Activated CD4-positive, alpha-beta T cell treated with anti-CD3 and anti-CD28 coated beads, Interleukin-2, amount 10 ng/mL, durations not matched to agents 7 days and 5 days (primary cell): ENCODE data around the gene LDLRAD3. TPM values are rescaled to one million over a fixed set of nuclear protein-coding genes. Genes with fewer than 3 reads are reported as not detected.
A peak's percentile ranks its signal among the peaks of the same experiment; 100 is the strongest.
"Not testable (repeated sequence)": the region's sequence is repeated elsewhere in the genome, so short reads cannot be mapped to it uniquely, and the experiment has no call there.

Experiments
- CTCF ChIA-PET: fragments of 350-600 bp; sonication (Branson Sonifier 250); formaldehyde crosslinking; loops from one replicate; lab custom pipeline; 2021; ENCODE audit warnings: antibody characterized with exemption; lab: Charles Lee
- POLR2A ChIA-PET: fragments of 350-600 bp; sonication (Branson Sonifier 250); formaldehyde crosslinking; loops from one replicate; lab custom pipeline; 2021; ENCODE audit warnings: antibody characterized with exemption; lab: Charles Lee
- DNase-seq: peaks from one replicate; pipeline ENCODE4 v3.0.0-alpha.2; 2020
- H3K27ac Mint-ChIP-seq: one replicate; pipeline ENCODE4 v1.8.0; 2021; ENCODE audit warnings: mild to moderate bottlenecking, moderate library complexity, mixed read lengths
- H3K27me3 Mint-ChIP-seq: one replicate; pipeline ENCODE4 v1.8.0; 2021; ENCODE audit warnings: mixed read lengths
- H3K36me3 Mint-ChIP-seq: one replicate; pipeline ENCODE4 v1.8.0; 2021; ENCODE audit warnings: low read depth, mixed read lengths
- H3K4me1 Mint-ChIP-seq: one replicate; pipeline ENCODE4 v1.8.0; 2021; ENCODE audit warnings: mixed read lengths
- H3K4me3 Mint-ChIP-seq: one replicate; pipeline ENCODE4 v1.8.0; 2021; ENCODE audit warnings: mild to moderate bottlenecking, moderate library complexity, mixed read lengths
- H3K9me3 Mint-ChIP-seq: one replicate; pipeline ENCODE4 v1.8.0; 2021; ENCODE audit warnings: mixed read lengths
- total RNA-seq, 2 experiments: library from RNA; stranded (reverse); gene quantifications; one replicate each; pipeline ENCODE4 v1.2.3, GENCODE V29; 2021

Gene LDLRAD3, protein sequence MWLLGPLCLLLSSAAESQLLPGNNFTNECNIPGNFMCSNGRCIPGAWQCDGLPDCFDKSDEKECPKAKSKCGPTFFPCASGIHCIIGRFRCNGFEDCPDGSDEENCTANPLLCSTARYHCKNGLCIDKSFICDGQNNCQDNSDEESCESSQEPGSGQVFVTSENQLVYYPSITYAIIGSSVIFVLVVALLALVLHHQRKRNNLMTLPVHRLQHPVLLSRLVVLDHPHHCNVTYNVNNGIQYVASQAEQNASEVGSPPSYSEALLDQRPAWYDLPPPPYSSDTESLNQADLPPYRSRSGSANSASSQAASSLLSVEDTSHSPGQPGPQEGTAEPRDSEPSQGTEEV
- under 1 TPM in 1 of 2 experiments, not detected in 1; 0.07 TPM for total RNA-seq

DNA sequence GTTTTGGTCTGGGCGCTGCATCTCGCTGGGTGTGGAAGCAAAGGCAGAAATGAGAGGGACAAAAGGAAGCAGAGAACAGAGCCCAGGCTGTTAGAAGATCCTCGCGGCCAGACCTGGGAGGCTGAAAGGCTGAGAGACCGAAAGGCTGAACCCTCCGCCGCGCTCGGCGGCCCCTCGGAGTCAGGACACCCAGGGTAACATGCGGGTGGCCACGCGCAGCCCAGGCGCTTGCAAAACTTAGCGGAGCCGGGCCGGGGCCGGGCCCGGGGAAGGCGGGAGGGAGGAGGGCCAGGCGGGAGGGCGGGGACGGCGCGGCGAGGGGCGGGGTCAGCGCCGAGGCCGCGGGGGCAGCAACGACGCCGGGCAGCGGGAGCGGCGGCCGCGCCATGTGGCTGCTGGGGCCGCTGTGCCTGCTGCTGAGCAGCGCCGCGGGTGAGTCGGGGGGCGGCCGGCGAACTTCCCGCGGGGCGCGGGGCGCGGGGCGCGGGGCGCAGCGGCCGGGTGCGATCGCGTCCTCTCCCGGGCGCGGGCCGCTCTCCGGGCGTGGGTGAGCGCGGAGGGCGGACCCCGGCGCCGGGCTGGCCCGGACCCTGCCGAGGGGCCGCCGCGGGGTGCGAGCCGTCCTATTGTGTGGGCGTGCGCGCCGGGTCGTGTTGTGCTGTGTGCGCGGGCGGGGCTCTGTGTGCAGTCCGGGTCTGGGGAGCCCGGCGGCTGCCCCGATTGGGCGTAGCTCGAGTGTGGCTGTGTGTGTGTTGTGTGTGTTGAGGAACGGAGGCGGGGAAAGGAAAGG, at the start of gene LDLRAD3:
TSS of gene LDLRAD3 (plus strand) at position 350 of the 790 bp plus-strand sequence. CDS start at position 387, 37 bp downstream.
- no peak within 1 kb of the TSS for H3K27ac Mint-ChIP-seq
- CTCF ChIA-PET = no interaction called here
- H3K4me3 Mint-ChIP-seq = peak within 1 kb of the TSS; percentile 68
- H3K4me1 Mint-ChIP-seq = peaks cover 4% of the 10 kb centered on the region
- no peaks in the 10 kb centered on the region for H3K9me3 Mint-ChIP-seq
- DNase-seq = peak; percentile 26
- POLR2A ChIA-PET = no interaction called here
- peaks cover 59% of the 10 kb centered on the region for H3K27me3 Mint-ChIP-seq
- no peaks in the 10 kb centered on the region for H3K36me3 Mint-ChIP-seq

DNA sequence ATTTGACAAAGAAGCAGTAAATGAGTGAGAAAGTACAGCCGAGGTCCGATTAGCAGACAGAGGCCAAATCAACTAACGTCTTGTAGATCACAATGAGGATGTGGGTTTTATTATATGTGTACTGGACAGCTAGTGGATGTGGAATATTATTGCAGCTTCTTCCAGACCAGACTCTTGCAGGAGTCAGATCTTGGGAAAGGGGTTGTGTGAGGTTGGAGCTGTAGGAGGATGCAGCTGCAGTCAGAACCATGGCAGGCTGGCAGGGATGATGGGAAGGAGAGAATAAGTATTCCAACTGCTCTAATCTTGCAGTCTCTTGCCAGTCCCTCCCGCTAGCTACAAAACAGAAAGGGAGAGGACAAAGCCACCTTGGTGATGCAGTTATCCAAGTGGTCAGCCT, 46.8 kb upstream of the LDLRAD3 start:
- peaks cover 2% of the 10 kb centered on the region for H3K27me3 Mint-ChIP-seq
- H3K27ac Mint-ChIP-seq = no peak overlapping the region
- ChIA-PET POLR2A (no interaction called here), CTCF (interaction anchor here (0.6 kb wide), 1 partner anchor 8 kb away, joined by 3 read pairs; no protein-coding TSS in a partner anchor)
- H3K36me3 Mint-ChIP-seq = no peaks in the 10 kb centered on the region
- peaks cover 10% of the 10 kb centered on the region for H3K9me3 Mint-ChIP-seq
- no peak for DNase-seq
- no peak overlapping the region for H3K4me3 Mint-ChIP-seq
- H3K4me1 Mint-ChIP-seq = no peaks in the 10 kb centered on the region

DNA sequence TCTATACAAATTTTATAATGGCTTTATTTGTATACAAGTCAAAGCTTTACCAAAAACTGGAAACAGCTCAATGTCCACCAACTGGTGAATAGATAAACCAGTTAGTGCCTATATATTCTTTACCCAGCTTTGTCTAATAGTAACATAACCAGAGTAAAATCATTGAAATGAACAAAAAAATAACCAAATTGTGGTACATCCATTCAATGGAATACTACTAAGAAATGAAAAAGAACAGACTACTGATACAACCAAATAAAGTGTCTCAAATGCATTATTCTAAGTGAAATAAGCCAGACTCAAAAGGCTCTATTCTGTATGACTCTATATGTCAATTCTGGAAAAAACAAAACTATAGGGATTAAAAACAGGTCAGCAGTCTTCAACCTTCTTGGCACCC, 40.9 kb upstream of the LDLRAD3 start:
- no peaks in the 10 kb centered on the region for H3K36me3 Mint-ChIP-seq
- no peak overlapping the region for H3K27ac Mint-ChIP-seq
- peaks cover 4% of the 10 kb centered on the region for H3K4me1 Mint-ChIP-seq
- DNase-seq = no peak
- POLR2A ChIA-PET = no interaction called here
- H3K4me3 Mint-ChIP-seq = no peak overlapping the region
- CTCF ChIA-PET = no interaction called here
- H3K9me3 Mint-ChIP-seq = peaks cover 12% of the 10 kb centered on the region
- peaks cover 9% of the 10 kb centered on the region for H3K27me3 Mint-ChIP-seq

DNA sequence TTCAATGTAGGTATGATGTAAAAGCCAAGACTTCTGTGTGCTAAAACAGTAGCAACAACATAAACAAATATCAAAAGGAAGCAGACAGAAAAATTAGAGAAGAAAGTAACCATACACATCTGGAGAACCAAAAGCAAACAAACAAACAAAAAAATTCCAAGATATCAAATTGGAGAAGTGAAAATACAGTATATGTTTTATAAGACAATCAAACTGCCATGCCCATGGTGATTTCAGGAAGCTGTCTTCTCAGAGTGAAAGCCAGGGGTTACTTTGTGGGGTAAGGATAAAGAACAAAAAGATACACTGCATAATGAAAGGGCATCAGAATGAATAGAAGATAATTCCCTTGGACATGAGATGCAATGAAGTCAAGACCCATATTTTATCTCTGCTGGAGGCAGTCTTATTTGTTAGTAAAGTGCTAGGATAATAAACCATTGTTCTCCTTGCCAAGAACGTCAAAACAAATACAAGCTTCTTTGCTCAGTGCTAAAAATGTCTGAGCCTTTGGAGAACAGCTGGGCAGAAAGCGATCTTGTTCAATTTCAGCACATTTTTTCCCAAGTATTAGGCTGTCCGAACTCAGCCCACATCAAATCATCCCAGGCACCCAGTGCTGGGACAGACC, 38.1 kb upstream of the LDLRAD3 start:
- Mint-ChIP-seq H3K27me3 (peaks cover 6% of the 10 kb centered on the region), H3K36me3 (no peaks in the 10 kb centered on the region), H3K4me3 (no peak overlapping the region), H3K9me3 (peaks cover 9% of the 10 kb centered on the region), H3K27ac (no peak overlapping the region), H3K4me1 (peaks cover 5% of the 10 kb centered on the region)
- DNase-seq = no peak
- POLR2A ChIA-PET = no interaction called here
- CTCF ChIA-PET = interaction anchor here (1.0 kb wide), 1 partner anchor 9 kb away, joined by 3 read pairs; no protein-coding TSS in a partner anchor

DNA sequence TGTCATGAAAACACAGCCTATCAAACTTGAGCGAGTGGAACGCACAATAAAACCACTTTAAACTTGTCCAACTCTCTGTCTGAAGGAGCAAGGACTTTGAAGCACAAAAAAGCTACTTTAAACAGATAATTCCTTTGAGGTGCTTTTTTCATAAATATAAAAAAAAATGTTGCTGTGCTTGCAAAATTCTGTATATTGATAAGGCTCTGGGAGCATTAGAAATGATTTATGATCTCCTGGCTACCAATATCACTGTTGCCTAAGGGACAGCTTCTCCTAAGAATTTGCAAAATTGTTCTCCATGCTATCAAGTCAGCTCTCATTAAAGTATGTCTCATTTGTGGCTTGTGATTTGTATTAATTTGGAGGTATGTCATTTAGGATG, 37.6 kb upstream of the LDLRAD3 start:
- H3K36me3 Mint-ChIP-seq = no peaks in the 10 kb centered on the region
- H3K9me3 Mint-ChIP-seq = peaks cover 6% of the 10 kb centered on the region
- ChIA-PET CTCF (no interaction called here), POLR2A (no interaction called here)
- peaks cover 6% of the 10 kb centered on the region for H3K27me3 Mint-ChIP-seq
- H3K4me1 Mint-ChIP-seq = peaks cover 5% of the 10 kb centered on the region
- H3K27ac Mint-ChIP-seq = no peak overlapping the region
- DNase-seq = no peak
- no peak overlapping the region for H3K4me3 Mint-ChIP-seq

DNA sequence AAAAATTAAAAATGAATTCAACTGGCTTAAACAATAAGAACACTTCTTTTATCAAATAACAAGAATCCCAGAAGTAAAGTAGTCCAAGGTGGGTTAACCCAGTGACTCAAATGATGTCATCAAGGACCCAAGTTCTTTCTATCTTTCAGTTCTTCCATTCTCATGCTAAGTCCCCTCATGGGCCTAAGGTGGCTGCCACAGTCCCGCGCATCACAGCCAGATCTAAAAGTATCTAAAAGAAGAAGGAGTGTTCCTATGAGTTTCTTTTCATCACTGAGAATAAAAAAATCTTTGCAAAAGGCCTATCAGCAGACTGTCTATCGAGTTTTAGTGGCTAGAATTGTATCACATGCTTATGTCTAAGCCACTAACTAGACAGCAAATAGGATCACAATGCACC, 37.2 kb upstream of the LDLRAD3 start:
- Mint-ChIP-seq H3K27ac (no peak overlapping the region), H3K27me3 (peaks cover 6% of the 10 kb centered on the region), H3K4me3 (no peak overlapping the region), H3K4me1 (peaks cover 5% of the 10 kb centered on the region), H3K9me3 (peaks cover 6% of the 10 kb centered on the region), H3K36me3 (no peaks in the 10 kb centered on the region)
- DNase-seq = no peak
- ChIA-PET POLR2A (no interaction called here), CTCF (no interaction called here)

DNA sequence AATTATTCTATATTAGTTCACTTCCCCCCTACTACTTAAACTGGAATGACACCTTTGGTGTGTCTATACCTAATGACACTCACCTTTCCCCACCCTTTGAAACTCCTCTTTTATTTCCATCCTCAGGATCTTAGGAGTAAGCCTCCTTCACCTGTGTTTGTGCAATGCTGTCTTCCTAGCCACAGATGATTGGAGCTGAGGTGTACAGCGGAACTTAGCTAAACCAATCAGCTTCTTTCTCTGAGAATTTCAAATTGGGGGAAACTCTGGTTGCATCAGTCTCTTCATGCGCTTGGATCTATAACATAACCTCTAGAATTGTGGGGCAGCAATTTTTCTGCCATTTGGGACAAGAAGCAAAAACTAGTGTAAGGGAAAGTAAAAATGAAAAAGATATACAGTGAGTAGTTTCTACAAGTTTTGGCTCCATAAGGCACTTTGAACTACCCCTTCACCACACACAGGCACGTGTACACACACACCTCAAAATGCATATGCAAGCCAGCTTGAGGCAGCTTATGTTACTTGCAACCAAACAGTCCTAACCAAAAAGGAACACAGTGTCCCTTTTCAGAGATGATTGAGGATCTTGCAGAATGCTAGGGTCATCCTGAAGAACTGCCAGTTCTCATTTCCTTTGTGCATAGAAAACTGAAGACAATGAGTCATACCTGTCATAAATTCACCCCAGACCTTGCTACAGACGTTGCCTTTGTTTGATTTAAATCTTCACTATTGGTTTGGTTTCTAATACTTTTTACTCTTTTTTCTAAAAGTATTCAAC, 36.0 kb upstream of the LDLRAD3 start:
- Mint-ChIP-seq H3K4me3 (no peak overlapping the region), H3K36me3 (no peaks in the 10 kb centered on the region), H3K9me3 (no peaks in the 10 kb centered on the region), H3K27ac (no peak overlapping the region), H3K27me3 (peaks cover 6% of the 10 kb centered on the region), H3K4me1 (peaks cover 5% of the 10 kb centered on the region)
- ChIA-PET POLR2A (no interaction called here), CTCF (no interaction called here)
- no peak for DNase-seq

DNA sequence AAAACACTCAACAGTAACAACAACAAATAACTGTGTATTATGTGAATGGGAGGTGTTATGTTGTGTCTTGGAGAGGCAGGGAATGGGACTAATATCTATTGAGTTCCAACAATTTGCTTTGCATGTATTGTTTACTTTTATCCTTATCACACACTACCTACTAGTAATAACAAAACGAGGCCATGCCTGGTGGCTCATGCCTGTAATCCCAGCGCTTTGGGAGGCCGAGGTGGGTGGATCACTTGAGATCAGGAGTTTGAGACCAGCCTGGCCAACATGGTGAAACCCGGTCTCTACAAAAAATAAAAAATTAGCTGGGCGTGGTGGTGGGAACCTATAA, 35.5 kb upstream of the LDLRAD3 start:
- H3K36me3 Mint-ChIP-seq, CTCF ChIA-PET, H3K4me3 Mint-ChIP-seq, H3K9me3 Mint-ChIP-seq, POLR2A ChIA-PET, H3K4me1 Mint-ChIP-seq, H3K27me3 Mint-ChIP-seq, H3K27ac Mint-ChIP-seq, DNase-seq: not testable (repeated sequence)

DNA sequence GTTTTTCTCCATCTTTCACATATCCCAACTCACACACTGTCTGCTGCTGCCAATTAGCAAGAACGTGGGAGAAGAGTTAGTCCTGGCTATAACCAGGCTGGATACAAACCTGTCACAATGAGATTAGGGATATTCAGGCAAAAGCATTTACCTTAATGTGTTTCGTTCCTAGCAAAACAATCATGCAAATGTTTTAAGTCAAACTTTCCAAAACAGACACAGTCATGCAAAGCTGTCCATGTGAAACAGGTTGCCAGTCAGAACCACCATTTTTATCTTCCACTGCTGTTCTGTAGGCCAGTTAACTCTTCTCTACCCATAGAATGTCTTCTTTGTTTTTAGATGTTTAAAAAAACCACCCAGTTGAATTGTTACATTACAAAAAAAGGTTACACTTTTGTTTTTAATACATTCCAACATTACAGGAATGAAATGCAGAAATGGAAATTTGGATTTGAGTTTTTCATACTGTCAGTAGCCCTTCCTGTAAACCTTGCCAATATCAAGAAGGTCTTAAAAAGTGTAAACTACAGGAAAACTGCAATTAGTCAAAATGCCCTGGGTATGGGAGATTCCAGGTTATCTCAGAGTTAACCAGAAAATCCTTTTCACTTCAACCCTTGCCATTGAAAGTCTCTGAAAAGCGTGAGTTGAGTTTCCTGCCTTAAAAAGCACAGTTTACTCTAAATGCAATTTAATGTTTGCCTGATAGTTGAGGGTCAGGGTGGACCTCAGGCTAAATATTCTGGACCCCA, 34.2 kb upstream of the LDLRAD3 start:
- Mint-ChIP-seq H3K4me3 (no peak overlapping the region), H3K9me3 (no peaks in the 10 kb centered on the region), H3K4me1 (peaks cover 5% of the 10 kb centered on the region), H3K36me3 (no peaks in the 10 kb centered on the region), H3K27ac (no peak overlapping the region), H3K27me3 (peaks cover 6% of the 10 kb centered on the region)
- ChIA-PET POLR2A (no interaction called here), CTCF (no interaction called here)
- DNase-seq = no peak

DNA sequence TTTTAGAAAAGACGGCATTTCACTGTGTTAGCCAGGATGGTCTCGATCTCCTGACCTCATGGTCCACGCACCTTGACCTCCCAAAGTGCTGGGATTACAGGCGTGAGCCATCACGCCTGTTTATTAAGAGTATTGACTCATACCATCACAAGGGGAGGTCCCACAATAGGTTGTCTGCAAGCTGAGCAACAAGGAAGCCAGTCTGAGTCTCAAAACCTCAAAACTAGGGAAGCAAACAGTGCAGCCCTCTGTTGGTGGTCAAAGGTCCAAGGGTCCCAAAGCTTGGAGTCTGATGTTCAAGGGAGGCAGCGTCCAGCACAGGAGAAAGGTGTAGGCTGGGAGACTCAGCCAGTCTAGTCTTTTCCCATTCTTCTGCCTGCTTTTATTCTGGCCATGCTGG, 32.8 kb upstream of the LDLRAD3 start:
- Mint-ChIP-seq H3K27ac (no peak overlapping the region), H3K4me3 (no peak overlapping the region), H3K36me3 (no peaks in the 10 kb centered on the region), H3K9me3 (no peaks in the 10 kb centered on the region), H3K4me1 (peaks cover 5% of the 10 kb centered on the region), H3K27me3 (peaks cover 4% of the 10 kb centered on the region)
- no peak for DNase-seq
- ChIA-PET POLR2A (no interaction called here), CTCF (no interaction called here)

DNA sequence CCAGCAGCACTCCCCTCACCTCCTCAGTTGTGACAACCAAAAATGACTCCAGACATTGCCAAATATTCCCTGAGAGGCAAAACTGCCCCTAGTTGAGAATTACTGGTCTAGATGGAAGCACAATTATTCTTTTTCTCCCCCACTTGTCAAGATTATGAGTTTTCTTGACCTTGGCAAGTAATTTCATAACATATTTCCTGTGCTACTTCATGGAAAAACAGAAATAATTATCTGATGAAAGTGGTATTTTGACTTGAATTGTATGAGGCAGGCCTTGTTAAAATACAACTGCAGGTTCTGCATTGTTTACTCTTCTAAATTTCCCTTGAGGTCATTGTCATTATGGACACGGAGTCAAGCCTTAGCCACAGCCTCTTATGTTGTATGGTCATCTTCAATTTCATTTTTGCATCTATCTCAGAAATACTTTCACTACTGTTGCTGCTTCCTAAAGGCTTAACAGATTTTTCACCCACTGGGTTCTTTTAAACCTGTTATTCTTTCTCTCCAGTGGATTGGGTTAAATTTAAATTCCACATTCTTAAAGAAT, 32.2 kb upstream of the LDLRAD3 start:
- Mint-ChIP-seq H3K4me1 (peaks cover 5% of the 10 kb centered on the region), H3K27me3 (peaks cover 1% of the 10 kb centered on the region), H3K36me3 (no peaks in the 10 kb centered on the region), H3K4me3 (no peak overlapping the region), H3K27ac (no peak overlapping the region), H3K9me3 (no peaks in the 10 kb centered on the region)
- DNase-seq = no peak
- POLR2A ChIA-PET = no interaction called here
- CTCF ChIA-PET = no interaction called here

DNA sequence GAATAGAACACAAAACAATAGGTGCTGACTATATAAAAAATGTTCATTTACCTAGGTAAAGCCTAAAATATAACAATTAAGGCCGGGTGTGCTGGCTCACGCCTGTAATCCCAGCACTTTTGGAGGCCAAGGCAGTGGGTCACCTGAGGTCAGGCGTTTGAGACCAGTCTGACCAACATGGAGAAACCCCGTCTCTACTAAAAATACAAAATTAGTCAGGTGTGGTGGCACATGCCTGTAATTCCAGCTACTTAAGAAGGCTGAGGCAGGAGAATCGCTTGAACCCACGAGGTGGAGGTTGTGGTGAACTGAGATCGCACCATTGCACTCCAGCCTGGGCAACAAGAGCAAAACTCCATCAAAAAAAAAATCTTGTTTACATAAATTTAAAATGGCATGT, 31.4 kb upstream of the LDLRAD3 start:
- POLR2A ChIA-PET = interaction anchor here (0.6 kb wide), 1 partner anchor 50 kb away, joined by 3 read pairs; no protein-coding TSS in a partner anchor
- H3K4me3 Mint-ChIP-seq, H3K27me3 Mint-ChIP-seq, DNase-seq, H3K4me1 Mint-ChIP-seq, H3K27ac Mint-ChIP-seq, CTCF ChIA-PET, H3K9me3 Mint-ChIP-seq, H3K36me3 Mint-ChIP-seq: not testable (repeated sequence)
